NOMO-1 treated with dmso at 0.1 percent for 144 hours (cell line): ENCODE data around the gene ST6GAL2.

Experiments
- DNase-seq: peaks from one replicate; lab custom pipeline; 2025; ENCODE audit not compliant: unreplicated experiment; lab: John Stamatoyannopoulos, UW

Gene ST6GAL2, protein sequence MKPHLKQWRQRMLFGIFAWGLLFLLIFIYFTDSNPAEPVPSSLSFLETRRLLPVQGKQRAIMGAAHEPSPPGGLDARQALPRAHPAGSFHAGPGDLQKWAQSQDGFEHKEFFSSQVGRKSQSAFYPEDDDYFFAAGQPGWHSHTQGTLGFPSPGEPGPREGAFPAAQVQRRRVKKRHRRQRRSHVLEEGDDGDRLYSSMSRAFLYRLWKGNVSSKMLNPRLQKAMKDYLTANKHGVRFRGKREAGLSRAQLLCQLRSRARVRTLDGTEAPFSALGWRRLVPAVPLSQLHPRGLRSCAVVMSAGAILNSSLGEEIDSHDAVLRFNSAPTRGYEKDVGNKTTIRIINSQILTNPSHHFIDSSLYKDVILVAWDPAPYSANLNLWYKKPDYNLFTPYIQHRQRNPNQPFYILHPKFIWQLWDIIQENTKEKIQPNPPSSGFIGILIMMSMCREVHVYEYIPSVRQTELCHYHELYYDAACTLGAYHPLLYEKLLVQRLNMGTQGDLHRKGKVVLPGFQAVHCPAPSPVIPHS

DNA sequence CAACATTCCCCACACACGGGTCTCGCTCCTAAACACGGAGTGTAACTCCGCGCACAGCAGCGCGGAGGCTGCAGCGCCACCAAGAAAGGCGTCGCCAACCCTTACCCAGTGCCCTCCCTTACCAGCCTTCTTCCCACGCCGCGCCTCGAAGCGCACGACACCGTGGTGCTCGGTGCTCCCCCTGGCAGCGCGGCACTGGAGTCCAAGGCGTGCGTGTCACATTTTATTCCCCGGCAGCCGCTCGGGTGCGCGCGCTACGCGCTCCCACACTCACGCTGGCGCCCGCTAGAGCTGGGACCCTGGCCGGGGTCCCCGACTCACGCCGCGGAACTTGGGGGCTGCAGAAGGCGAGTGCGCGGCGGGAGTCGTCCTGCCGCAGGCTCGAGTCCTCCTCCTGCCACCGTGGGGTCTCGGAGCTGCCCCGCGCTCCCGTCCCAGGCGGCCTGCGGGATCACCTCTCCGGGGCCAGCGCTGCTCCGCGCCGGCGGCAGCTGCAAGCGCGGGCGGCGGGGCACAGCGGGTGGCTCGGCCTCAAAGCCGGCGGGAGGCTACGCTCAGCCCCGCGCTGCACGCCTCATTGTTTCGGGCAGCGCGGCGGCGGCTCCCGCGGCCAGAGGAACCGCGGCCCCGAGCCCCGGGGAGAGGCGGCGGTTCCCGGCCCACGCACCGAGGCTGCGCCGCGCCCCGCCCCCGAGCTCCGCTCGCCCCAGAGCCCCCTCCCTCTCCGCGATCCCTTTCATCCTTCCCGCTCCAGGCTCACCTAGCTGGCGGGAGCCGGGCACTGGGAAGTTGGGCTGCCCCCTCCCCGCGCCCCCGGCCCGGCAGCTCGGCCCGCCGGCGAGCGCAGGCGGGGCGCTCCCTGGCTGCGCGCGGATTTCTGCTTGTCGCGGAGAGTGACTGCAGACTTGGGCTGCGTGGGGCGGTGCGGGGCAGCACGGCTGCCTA lies at the start of gene ST6GAL2:
Gene ST6GAL2 (minus strand): TSS at position 197 of the 945 bp plus-strand sequence. CDS start 42,190 bp downstream, outside the sequence.
- no peak for DNase-seq

DNA sequence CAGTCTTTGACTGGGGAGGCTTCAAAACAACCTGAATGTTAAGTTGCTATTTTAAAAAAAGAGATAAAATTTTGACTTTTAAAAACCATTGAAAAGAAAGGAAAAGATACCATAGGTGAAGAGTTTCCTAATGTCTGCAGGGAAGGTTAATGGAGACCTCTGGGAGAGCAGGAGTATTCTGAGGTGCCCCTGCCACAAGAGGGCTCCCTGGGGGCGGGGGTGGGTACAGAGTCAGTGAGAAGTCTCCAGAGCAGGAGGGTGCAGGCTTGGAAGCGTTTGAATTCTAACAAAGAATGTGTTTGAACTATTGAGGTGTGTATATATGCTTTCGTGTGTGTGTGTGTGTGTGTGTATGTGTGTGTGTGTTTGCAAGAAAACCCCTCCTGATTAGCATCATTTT lies 46.7 kb upstream of the ST6GAL2 start:
- DNase-seq, result no peak

DNA sequence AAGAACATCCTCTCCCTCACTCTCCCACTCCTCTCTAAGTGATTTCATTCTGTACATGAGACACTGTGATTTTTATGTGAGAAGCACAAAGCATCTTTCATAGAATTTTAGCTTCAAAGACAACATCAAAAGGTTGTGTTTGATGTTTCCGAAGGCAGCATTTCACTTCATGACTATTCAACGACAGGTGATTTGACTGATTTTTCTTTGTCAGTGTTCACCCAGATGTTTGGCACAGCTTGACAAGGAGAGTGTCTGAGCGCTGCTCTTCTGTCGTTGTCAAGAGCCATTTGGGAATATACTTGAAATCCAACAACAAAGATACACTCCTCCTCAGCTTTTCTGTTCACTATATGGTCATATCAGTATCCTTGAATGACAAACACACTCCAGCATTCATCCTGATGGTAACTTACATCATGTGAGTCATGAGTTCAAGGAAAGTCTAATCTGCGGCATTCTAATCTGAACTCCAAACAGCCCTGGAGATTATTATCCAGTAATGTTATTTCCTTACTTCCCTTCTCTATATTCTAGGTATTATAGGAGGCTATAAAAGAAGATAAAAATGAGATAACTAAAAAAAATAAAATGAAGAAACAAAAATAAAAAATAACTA lies 45.9 kb upstream of the ST6GAL2 start:
- DNase-seq, result no peak

DNA sequence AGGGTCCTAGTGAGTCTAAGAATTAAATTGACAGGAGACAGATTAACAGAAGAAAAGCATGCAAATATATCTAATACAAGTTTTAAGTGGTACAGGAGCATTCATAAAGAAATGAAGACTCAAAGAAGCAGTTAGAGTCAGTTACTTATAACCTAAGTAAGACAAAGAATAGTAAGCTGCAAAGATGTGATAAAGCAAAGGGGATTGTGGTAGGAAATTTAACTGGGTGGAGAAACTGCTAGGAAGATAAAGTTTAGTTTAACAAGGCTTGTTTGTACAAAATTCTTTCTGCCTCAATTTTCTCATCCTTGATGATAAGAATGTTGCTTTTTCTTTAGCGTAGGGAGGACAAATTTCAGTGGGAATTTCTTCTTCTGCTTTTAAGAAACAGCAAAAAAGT lies 35.5 kb upstream of the ST6GAL2 start:
- no peak for DNase-seq

DNA sequence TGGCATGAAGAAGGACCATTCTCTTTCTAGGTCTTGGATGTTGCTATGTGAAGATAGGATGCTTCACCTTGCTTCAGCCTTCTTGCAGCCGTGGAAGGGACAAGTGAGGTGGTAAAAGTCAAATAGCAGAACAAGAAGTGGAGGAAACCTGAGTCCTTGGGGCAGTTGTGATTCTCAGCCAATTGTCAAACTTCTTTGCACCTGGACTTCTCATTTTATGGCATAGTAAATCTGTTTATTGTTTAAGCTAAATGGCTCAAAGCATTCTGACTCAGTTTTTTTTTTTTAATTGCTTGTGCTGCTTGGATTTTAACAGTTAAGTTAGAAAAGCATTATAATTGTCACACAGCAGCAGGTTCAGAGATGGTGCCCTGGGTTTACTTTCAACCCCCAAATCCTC lies 33.0 kb upstream of the ST6GAL2 start:
- DNase-seq, result no peak

DNA sequence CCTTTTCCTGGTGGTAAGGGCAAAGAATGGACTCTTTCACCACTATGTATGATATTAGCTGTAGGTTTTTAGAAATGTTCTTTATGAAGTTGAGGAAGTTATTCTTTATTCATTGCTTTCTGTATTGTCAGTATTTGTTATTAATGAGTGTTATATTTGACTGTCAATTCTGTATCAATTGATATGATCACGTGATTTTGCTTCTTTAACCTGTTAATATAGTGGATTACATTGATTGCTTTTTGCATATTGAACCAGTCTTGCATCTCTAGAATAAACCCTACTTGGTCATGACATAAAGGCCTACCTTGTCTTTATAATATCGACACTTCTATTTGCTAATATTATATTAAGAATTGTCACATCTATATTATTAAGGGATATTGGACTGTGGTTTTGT lies 18.3 kb upstream of the ST6GAL2 start:
- no peak for DNase-seq

DNA sequence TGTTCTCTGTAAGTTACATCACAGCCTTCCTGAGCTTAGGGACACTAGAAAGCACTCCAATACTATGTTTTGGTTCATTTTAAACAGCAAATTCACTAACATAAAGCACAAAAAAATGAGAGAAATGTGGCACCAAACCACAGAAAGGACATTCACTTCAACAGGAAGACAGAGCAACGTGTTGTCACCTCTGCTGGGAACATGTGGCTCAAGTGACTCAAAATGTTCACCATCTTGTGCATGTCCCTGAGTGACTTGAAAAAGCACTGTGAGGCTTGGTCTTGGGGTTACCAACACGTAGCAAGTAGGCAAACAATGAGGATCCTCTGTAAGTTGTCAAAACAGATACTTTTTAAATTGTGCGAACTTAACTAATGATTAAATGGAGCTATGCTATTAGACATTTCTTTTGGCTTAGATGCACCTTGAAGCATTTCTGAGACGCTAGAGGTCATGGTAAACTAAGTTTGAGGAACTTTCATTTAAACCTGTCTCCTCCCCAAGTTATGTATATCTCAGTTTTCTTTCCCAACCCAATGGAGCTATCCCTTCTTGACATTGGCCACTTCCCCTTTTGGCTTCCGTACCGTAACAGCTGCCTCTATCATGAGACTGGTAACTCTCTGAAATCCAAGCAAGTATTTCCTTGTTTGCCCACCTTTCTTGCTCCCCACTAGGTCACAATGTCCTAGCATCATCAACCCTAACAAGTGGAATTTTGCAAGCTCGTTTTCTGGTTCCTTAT lies 14.0 kb upstream of the ST6GAL2 start:
- DNase-seq, result no peak

DNA sequence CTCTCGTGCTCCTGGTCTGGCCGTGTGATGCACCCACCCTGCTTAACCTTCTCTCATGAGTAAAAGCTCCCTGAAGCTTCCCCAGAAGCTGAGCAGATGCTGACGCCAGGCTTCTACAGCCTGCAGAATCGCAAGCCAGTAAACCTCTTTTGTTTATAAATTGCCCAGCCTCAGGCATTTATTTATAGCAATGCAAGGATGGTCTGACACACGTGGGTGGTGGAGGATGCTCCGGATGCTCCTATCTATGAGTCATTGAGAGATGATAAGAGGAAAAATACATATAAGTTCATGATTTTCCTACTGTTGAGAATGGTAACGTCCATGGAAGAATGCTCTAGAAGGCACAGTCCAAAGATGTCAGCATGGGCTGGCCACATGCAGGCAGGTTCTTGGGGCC lies 8.6 kb upstream of the ST6GAL2 start:
- DNase-seq, result no peak

DNA sequence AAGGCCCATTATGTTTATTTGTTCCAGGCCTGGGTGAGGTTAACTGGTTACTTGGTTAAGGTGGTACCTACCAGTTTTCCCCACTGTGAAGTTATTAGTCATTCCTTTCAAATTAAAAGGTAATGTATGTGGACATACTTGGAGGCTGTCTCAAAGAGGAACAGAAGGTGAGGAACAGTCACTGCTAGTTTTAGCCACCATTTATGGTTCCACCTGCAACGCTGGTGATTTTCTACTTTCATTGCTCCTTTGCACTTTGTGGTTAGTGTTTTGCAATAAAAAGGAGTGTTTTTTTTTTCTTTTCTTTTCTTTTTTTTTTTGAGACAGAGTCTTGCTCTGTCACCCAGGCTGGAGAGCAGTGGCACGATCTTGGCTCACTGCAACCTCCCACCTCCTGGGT lies 6.1 kb upstream of the ST6GAL2 start:
- no peak for DNase-seq

DNA sequence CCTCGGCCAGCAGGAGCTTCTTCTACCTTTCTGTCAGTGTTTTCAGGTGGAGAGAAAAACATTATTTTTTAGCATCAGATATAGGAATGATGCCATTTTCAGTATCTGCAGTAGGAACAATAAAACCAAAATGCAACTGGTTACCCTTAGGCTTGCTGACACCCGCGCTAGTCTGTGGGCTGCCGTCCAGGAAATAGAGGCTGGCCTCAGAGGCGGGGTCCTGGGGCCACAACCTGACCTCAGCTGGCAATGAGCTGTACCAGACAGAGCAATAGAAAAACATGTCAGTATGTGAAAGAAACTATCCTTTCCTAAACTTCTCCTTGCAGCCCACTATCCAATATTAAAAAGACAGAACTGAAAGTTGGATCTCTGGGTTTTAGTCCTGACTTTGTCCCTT lies 4.6 kb upstream of the ST6GAL2 start:
- DNase-seq, result no peak

DNA sequence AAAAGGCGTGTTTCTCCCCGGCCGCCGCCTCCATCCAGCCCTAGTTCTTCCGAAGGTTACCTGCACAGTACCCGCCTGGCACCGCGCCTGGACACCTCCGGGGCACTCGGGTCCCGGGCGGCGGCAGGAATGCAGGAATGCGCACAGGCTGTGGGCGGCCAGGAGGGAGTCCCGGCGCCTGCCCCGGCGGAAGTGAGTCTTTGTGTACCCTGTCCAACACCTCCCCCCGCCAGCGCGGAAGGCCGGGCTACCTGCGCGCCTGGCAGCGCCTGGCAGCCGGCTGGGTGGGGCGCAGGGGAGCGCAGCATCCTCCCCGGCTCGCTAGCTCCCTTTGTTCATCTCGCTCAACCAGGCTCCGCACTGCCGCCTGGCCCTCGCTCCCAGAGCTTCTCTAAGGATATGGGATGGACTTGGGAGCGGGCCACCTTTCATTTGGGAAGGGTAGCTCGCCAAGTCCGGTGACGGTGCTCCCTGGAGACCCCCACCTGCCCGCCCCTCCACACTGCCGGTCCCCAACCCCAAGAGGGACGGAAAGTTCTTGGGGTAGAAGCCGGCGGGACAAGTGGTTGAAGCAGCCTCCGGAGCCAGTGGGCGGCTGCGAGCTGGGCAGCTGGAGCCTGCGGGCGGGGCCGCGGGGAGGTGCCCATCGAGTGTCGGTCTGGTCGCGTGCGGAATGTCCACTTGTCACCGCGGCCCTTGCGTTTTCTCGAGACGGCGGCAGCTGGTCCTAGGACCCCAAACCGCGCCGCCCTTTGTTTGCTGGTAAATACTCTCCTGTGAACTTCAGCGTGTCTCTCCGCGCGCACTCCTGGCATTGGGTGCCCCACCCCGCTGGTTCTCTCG lies 1.2 kb upstream of the ST6GAL2 start:
- no peak for DNase-seq

DNA sequence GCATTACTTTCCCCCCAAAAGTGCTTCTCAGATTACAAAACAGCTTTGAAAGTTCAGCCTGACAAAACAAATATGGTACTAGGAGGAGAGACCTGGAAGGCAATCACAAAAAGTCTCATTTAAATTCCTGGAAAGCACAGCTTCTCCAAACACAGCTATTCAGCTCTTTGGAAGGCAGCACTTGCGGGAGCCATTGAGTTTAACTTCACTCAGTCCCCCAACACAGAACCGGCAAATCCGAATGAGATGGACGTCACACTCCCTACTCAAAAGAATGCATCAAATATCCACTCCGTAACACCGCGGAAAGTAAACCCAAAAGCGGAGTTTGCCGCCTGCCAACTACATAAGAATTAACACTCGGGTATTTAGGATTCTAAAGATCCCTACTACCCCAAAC lies 638 bp downstream of the ST6GAL2 start:
- no peak for DNase-seq

DNA sequence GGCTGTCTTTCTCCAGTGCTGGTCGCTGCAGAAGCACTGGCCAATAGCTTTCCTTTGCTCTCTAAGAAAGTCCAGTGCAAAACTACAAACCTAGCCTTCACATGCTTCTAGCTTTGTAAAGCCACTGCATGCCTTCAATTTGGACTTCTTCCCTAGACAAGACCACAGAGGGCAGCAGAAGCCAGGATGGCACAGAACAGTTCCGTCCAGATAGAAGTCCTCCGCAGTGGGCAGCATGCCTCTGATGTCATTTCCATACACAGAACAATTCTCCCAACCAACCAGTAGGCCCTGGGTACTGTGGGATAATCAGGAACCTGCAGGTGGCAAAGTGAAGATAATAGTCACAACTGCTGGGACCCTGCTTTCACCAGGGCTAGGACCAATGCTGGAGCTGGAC lies 3.3 kb downstream of the ST6GAL2 start:
- no peak for DNase-seq

DNA sequence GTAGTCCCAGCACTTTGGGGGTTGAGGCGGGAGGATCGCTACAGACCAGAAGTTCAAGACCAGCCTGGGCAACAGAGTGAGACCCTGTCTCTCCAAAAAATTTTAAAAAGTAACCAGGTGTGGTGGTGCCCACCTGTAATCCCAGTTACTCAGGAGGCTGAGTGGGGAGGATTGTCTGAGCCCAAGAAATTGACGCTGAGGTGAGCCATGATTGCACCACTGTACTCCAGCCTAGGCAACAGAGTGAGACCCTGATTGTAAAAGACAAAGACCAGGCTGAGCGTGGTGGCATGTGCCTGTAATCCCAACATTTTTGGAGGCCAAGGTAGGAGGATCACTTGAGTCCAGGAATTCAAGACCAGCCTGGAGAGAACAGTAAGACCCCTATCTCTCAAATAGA lies 7.8 kb downstream of the ST6GAL2 start:
- DNase-seq, result no peak

DNA sequence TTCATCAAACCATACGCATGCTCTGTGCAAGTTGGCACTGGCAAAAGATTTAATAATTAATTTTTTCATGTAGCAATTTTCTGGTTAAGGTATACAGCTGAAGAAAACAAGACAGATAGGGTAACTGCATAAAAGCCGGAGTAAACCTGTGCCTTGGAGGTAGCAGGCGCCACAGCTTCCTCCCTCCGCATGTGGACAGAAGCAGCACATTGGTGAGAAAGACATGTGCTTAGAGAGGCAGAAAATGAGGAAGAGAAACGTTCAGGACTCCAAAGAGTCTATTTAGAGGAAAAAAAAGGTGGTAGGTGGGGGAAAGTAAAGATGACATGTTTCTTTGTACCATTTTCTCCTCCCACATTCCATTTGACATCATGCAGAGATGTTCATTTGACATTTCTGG lies 9.3 kb downstream of the ST6GAL2 start:
- DNase-seq, result no peak

DNA sequence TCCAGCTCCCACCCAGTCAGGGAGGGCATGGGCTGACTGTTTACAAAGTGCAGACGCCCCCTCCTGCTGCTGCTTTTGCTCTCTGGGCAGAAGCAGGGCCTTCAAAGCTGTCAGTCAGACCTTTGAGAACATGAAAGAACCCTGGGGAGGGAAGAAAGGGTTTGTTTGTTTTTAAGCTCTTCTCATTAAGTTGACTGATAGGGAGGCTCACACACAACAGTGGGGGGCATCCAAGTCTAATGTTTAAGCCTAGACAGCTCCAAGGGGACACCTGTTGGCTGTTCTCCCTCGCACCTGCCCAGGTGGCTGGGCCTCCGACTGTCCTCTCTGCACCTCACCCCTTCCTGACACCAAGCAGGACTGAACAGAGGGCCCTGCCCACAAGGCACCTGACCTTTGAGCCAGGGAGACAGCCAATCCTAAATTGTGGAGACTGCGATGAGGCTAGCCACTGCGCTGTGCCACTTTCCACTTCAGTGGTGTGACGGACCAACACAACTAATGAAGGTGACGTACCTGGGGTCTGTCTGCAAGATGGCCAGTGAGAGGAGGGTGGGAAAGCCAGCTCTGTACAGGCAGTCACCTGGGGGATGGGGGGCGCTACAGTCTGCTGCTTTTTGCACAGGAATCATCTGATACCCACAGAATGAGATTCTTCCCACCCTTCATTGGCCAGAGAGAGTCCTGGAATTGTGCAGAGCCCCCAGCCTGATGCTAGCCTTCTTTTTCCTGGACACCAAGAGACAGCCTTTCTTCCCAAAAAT lies 16.3 kb downstream of the ST6GAL2 start:
- no peak for DNase-seq

DNA sequence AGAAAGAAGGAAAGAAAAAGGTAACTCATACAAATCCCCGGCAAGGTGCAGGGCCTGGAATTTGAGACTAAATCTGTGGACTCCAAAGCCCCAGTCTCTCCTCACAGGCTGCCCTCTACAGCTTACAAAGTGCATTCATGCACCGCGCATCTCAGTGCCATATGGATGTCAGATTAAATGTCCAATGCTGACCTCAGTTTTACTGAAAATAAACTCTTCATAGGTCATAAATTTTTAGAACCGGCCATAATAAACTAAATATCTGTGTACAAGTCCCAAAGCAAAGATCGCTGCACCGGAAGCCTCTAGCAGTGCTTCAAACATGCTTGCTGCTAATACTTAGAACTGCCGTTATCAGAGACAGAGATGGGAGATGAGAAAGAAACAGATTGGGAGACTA lies 17.7 kb downstream of the ST6GAL2 start:
- no peak for DNase-seq

DNA sequence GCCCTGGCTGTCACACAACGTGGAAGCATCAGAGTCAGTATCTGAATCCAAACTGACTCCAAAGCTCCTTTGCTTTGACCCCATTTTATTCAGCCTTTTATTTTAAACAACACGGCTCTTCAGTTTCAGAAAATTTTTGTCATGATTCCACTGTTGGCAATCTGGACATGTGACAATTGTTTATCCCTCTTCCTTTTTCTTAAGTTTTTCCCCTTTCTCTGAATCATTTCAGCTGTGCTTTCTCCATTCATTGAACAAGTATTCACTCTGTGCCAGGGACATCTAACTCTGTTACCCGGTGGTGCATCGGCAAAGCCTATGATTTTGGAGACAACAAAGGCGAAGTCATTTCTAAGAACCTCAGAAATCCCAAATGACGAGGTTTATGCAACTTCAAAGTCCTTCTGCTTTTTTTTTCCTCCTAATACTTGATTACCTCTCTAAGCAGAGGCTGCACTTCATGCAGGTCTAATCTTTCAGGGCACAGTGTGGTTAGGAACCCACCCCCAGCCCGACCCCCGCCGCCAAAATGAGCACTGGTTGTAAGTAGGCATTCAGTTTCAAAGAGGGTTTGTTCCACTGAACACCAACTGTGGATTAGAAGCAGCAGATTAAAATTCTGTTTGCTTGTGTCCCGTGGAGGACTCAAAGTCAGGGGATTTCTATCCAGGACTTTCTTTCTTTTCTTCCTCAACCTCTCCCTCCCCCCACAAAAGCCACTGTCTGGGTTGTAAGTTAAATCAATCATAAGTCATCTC lies 18.6 kb downstream of the ST6GAL2 start:
- no peak for DNase-seq
